NCI-H69 (cell line): ENCODE measurements around the gene ULK2.
A peak's percentile ranks its signal among the peaks of the same experiment; 100 is the strongest.

Experiments
- DNase-seq: peaks from one replicate; lab custom pipeline; 2025; lab: John Stamatoyannopoulos, UW

Gene ULK2

DNA sequence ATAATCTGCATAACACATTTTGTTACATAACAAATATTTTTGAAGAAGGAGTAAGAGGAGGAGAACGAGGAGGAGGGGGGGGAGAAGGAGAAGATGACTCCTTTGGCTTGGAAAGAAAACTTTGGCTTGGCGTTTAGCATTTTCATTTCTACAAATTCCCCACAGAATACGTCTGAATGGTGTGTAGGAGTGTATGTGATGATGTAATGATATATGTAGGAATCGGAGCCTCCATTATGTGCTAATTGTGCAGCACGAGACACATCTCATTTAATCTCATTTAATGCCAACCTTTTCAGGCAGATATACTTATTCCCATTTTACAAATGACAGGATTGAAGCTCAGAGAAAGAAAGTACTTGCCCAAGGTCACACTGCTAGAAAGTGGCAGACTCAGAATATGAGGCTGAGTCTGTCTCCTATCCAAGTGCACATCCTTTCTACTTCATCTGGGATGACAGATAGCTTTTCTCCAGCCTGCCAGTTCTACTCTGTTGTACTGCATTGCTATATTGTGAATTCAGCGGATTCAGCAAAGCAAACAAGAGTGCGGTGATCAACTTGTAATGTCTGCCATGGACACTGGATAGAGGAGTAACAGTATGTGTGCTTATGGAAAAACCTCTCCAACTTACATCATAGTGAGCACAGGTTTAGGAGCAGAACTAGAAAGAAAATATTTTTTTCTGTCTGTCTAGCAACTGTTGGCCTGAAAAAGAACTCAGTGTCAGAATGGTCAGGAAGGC, 140.9 kb downstream of the ULK2 start:
- DNase-seq = no peak

DNA sequence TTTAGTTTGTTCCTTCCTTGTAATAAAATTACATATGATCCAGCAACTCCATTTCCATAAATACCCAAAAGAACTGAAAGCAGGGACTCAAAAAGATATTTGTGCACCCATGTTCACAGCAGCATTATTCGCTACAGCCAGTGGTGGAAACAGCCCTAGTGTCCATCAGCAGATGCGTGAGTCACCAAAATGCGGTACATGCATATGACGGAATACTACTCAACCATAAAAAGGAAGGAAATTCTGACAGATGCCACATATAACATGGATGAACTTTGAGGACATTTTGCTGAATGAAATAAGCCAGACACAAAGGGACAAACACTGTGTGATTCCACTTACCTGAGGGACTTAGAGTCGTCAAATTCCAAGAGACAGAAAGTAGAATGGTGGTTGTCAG, 142.2 kb downstream of the ULK2 start:
- DNase-seq = no peak

DNA sequence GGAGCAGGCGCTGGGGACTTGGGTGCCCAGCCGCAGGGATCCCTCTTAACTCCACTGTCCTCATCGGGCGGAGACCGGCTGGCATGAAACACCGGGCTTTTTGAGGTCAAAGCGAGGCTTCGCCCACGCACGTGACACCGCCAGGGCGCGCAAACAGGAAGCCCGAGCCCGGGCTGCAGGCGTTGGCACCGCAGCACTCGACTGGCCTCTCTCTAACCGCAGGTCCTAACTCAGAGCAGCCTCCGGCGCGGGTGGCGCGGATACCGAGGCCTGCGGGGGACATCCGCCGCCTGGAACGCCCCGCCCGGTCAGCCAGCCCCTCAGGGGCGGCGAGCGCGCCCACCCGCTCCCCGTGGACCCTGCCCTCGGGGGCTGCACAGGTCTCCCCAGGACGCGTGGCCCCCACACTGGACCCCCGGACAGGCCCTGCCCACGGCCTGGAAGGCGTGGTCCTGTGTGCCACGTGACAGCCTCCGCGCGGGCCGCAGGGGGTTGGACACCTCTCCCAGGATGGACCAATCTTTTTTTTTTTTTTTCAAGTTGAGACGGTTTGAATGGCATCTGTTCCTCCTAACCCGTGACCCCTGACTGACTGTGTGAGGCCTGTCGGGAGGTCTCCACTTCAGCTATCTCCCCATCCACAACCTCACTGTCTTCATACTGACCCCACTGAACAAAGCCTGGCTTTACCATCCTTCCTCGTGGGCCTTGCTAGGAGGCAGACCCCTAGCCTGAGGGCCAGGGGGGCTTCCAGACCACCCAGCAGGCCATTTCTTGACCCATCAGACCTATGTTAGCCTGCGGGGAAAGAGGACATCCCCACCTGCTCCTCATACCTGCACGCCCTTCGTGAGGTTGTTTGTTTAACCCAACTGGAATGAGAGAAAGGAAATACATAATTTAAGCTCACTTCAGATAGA, 143.0 kb downstream of the ULK2 start:
- DNase-seq = no peak

DNA sequence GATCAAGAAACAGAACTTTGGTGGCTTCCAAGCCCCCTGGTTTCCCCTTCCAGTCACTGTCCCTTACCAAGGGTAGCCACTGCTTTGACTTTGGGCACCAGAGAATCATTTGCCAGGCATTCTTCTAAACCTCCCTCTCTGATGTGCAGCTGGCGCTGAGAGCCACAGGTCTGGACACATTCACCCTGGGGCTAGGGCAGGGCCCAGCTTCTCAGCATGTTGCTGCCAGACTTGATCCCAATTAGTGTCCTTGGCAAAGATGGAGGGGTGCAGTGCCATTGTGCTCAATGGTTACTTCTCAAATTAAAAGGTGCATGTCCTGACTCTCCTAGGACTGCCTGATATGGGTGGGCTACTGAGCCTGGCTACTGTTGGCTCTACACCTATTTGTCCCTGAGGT, 143.8 kb downstream of the ULK2 start:
- peak; percentile 82 for DNase-seq
